Measurements from ENCODE around the gene TCHH.

Gene TCHH

DNA sequence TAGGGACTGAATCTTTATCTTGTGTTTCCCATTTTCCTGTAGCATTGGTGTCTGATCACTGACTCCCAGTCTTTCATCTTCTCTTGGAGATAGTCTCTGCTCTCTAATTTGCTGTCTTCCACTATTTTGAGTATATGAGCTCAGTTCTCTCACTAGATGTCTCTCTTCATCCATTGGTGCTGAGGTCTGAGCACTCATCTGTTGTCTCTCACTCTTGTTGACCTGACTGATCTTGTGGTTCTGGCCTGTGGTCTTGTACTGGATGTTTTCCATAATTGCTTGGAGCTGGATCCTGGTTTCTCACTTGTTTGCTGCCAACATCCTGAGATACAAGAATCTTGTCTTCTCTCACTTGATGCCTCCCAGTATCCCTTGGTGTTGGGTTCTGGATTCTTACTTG is 53.3 kb downstream of the TCHH start:
- DNase-seq = no peak
